ENCODE results near the gene KCNH8.

KCNH8 gene

DNA sequence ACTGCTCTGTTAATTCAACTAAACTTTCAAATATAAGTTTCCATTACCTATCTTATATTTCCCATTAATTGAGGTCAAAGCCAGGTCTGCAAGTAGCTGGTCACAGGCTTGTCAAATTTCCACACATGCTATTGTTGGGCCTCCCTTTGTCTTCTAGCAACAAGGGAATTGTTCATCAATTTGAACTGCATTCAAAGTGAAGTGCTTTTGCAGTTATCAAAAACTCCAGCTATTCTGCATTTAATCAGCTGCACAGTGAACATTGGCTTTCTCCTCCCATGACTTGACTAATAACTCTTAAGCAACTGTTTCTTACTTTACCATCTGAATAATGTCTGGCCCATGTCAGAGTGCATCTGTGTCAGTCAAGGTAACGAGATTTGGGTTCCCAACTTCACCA lies 198.4 kb downstream of the KCNH8 start:
- no peaks in the 10 kb centered on the region for H3K36me3 Mint-ChIP-seq (ENCODE audit: low read depth)
- H3K4me1 Mint-ChIP-seq (ENCODE audit: low read depth), result peaks cover 18% of the 10 kb centered on the region
- H3K4me3 Mint-ChIP-seq, result no peak overlapping the region
- H3K9me3 Mint-ChIP-seq, result no peaks in the 10 kb centered on the region
- no peak overlapping the region for H3K27ac Mint-ChIP-seq
- no peaks in the 10 kb centered on the region for H3K27me3 Mint-ChIP-seq

DNA sequence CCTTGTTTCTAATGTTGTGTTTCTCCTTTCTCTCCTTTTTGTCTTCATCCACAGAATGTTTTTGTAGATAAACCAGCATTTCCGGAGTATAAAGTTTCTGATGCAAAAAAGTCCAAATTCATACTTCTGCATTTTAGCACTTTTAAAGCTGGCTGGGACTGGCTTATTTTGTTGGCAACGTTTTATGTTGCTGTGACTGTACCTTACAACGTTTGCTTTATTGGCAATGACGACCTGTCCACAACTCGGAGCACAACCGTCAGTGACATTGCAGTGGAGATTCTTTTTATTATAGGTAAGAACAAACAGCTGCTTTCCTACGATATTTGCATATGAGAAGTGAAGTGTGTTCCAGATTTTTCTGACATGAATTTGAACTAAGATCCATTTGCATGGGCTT lies 199.4 kb downstream of the KCNH8 start:
- H3K9me3 Mint-ChIP-seq, result no peaks in the 10 kb centered on the region
- H3K36me3 Mint-ChIP-seq (ENCODE audit: low read depth), result no peaks in the 10 kb centered on the region
- peak overlapping the region; percentile 44 for H3K4me3 Mint-ChIP-seq
- peaks cover 18% of the 10 kb centered on the region for H3K4me1 Mint-ChIP-seq (ENCODE audit: low read depth)
- no peak overlapping the region for H3K27ac Mint-ChIP-seq
- H3K27me3 Mint-ChIP-seq, result no peaks in the 10 kb centered on the region

DNA sequence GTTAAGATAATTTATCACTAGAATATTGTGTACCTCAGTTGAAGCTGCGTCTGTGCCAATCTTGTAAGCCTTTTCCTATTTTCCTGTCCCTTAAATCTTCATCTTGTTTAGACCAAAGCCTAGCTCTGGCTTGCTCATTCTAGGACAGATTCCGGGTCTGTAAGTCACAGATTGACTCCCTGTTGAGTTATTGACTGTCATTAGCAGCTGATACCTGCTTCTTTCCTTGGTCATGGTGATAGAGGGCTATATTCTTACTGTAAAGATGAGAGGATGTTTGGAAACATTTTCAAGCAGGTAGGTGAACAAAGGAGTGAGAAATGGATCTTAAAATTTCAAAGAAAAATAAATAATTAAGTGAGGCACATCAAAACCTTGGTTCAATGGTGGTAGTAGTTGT lies 200.2 kb downstream of the KCNH8 start:
- H3K36me3 Mint-ChIP-seq (ENCODE audit: low read depth), result no peaks in the 10 kb centered on the region
- no peaks in the 10 kb centered on the region for H3K27me3 Mint-ChIP-seq
- H3K9me3 Mint-ChIP-seq, result no peaks in the 10 kb centered on the region
- H3K27ac Mint-ChIP-seq, result no peak overlapping the region
- peaks cover 18% of the 10 kb centered on the region for H3K4me1 Mint-ChIP-seq (ENCODE audit: low read depth)
- H3K4me3 Mint-ChIP-seq, result no peak overlapping the region

DNA sequence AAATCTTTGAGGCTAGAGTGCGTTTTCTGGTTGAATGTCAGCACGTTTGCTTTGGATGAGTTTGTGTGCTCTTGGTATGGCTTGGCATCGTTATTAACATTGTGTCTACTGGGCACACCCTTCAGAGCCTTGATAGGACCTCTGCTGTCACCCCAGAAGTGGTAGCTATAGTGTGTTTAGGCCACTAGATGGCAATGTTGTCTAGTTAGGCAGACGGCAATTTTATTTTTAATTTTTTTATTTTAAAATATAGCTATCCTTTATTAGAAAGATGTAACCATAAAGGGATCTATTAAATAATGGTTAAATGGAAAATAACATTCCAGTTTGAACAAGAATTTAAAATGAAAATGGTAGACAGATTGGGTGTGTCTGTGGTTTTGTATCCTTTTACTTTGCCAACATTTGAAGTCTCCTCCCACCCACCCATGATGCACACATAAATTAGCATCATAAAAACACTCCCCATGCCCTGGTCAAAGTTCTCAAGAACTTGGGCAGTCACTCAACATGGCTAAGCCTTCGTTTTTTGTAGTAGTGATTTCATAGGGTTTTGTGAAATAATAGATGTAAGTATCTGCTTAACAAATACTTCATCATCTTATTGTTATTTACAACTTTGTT lies 200.7 kb downstream of the KCNH8 start:
- Mint-ChIP-seq H3K27me3 (no peaks in the 10 kb centered on the region), H3K36me3 (ENCODE audit: low read depth) (no peaks in the 10 kb centered on the region), H3K27ac (no peak overlapping the region), H3K4me1 (ENCODE audit: low read depth) (peaks cover 18% of the 10 kb centered on the region), H3K9me3 (no peaks in the 10 kb centered on the region), H3K4me3 (no peak overlapping the region)

DNA sequence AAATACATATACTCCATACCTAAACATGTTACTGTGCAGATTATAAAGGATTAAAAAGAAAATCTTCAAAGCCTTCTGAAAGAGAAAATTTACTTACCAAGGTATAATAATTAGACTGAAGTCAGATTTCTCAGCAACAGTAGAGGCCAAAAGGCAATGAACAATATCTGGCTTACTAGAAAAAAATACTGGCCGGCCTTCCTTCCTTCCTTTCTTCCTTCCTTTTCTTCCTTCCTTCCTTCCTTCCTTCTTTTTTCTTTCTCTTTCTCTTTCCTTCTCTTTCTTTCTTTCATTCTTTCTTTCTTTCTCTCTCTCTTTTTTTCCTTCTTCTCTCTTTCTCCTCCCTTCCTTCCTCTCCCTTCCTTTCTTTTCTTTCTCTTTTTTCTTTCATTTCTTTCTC lies 209.6 kb downstream of the KCNH8 start:
- Mint-ChIP-seq H3K4me3 (no peak overlapping the region), H3K4me1 (ENCODE audit: low read depth) (peaks cover 3% of the 10 kb centered on the region), H3K27me3 (no peaks in the 10 kb centered on the region), H3K27ac (no peak overlapping the region), H3K36me3 (ENCODE audit: low read depth) (no peaks in the 10 kb centered on the region), H3K9me3 (no peaks in the 10 kb centered on the region)

DNA sequence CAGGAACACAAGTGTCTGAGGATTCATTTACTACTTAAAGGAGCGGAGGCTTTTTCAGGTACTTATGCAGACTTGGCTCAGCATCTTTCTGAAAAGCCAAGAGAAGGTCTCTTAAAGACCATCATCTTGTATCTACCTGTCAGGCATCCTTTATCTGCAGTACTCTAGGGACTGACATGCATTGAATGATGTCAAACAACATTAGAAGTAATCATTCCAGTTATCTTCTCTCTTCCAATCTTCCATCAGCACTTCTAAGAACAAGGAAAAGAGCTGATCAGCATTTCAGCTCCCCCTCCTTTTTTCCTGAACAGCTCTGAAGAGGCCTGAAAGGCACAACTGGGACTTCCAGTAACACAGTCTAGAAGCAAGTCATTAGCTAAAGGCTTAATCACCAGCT lies 214.8 kb downstream of the KCNH8 start:
- Mint-ChIP-seq H3K9me3 (no peaks in the 10 kb centered on the region), H3K4me1 (ENCODE audit: low read depth) (peaks cover 3% of the 10 kb centered on the region), H3K27ac (no peak overlapping the region), H3K27me3 (no peaks in the 10 kb centered on the region), H3K36me3 (ENCODE audit: low read depth) (no peaks in the 10 kb centered on the region), H3K4me3 (no peak overlapping the region)

DNA sequence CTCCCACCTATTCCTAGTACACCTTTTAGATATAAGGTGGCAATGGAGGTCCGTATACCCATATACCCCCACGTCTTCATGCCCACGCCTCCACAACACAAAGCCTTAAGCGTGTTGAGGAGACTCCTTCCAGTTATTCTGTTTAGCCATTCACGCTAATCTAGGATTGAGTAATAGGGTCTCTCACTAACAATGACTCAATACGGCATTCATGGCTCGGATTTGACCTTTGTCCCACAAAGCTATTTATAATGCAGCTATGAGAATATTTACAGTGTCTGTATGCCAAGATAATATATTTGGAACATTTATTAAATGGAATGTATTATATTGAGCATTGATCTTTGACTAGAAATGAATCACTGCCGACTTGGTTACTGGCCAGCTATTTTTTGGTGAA lies 215.8 kb downstream of the KCNH8 start:
- H3K36me3 Mint-ChIP-seq (ENCODE audit: low read depth), result no peaks in the 10 kb centered on the region
- H3K27ac Mint-ChIP-seq, result no peak overlapping the region
- no peaks in the 10 kb centered on the region for H3K9me3 Mint-ChIP-seq
- H3K27me3 Mint-ChIP-seq, result no peaks in the 10 kb centered on the region
- H3K4me1 Mint-ChIP-seq (ENCODE audit: low read depth), result peaks cover 3% of the 10 kb centered on the region
- no peak overlapping the region for H3K4me3 Mint-ChIP-seq

DNA sequence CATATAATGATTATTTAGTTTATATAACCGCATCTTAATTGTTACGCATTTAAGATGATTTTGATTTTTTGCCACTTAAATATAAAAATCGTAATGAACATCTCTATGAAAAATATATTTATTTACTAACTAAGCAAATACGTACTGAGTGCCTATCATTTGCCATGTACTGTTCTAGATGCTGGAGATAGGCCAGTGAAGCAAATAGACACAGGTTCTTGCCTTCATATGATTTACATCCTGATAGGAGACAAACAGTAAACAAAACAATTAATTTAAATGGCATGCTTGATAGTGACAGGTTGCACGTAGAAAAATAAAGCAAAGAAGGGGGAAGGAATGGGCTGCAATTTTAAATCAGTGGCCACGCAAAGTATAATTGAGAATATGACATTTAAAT lies 217.2 kb downstream of the KCNH8 start:
- H3K4me1 Mint-ChIP-seq (ENCODE audit: low read depth), result peaks cover 3% of the 10 kb centered on the region
- no peaks in the 10 kb centered on the region for H3K9me3 Mint-ChIP-seq
- no peak overlapping the region for H3K4me3 Mint-ChIP-seq
- no peak overlapping the region for H3K27ac Mint-ChIP-seq
- no peaks in the 10 kb centered on the region for H3K36me3 Mint-ChIP-seq (ENCODE audit: low read depth)
- no peaks in the 10 kb centered on the region for H3K27me3 Mint-ChIP-seq

DNA sequence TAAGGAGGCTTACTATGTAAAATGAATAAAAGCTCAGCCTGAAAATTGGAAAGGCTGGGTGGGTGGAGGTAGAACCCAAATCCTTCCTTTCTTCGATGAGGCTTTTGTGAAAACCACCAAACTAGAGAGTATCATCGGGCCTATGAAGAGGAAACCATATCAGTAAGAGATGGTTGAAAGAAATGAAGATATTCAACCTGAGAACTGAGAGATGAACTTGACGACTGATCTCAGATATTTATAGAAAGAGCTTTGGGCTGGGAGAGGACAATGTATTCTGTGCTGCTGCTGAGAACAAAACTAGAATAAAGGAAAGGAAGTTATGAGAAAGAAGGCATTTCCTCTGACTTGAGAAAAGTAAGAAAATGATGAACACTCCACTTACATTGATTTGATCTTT lies 236.6 kb downstream of the KCNH8 start:
- Mint-ChIP-seq H3K36me3 (ENCODE audit: low read depth) (no peaks in the 10 kb centered on the region), H3K27ac (no peak overlapping the region)

DNA sequence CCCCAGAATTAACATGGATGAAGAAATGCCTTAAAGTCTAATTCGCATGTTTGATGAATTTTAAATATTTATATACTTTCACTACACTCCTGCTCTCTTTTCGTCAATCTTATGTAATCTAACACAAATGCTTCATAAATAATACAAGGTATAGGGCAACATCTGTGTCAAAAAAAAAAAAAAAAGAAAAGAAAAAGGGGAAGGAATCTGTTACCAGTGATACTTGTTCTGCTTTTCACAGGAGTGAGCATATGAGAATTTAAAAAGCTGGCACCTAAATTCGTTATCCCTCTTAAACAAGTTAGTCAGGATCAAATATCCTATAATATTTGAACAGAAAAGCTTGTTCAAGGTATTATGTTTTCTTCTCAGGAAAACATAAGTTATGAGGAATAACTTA lies 243.8 kb downstream of the KCNH8 start:
- Mint-ChIP-seq H3K9me3 (no peaks in the 10 kb centered on the region), H3K4me3 (no peak overlapping the region), H3K36me3 (ENCODE audit: low read depth) (no peaks in the 10 kb centered on the region), H3K4me1 (ENCODE audit: low read depth) (peaks cover 3% of the 10 kb centered on the region), H3K27me3 (no peaks in the 10 kb centered on the region), H3K27ac (no peak overlapping the region)

More for the DNA sequence above, 236.6 kb downstream of the KCNH8 start:
- H3K9me3 Mint-ChIP-seq, result no peaks in the 10 kb centered on the region
- H3K27me3 Mint-ChIP-seq, result no peaks in the 10 kb centered on the region
- no peaks in the 10 kb centered on the region for H3K4me1 Mint-ChIP-seq (ENCODE audit: low read depth)
- no peak overlapping the region for H3K4me3 Mint-ChIP-seq

DNA sequence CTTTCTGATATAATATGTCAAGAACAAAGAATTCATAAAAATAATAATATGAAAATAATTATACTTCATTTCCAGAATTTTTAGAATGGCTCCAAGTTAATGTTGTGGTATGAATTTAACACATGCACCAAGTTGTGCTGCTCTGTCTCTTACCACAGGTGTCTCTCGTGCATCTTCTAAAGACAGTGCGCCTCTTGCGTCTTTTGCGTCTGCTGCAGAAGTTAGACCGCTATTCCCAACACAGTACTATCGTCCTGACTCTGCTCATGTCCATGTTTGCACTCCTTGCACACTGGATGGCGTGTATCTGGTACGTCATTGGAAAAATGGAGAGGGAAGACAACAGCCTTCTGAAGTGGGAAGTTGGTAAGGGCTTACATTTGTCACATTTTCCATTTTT lies 246.6 kb downstream of the KCNH8 start:
- Mint-ChIP-seq H3K36me3 (ENCODE audit: low read depth) (no peaks in the 10 kb centered on the region), H3K4me1 (ENCODE audit: low read depth) (peaks cover 3% of the 10 kb centered on the region), H3K9me3 (no peaks in the 10 kb centered on the region)

DNA sequence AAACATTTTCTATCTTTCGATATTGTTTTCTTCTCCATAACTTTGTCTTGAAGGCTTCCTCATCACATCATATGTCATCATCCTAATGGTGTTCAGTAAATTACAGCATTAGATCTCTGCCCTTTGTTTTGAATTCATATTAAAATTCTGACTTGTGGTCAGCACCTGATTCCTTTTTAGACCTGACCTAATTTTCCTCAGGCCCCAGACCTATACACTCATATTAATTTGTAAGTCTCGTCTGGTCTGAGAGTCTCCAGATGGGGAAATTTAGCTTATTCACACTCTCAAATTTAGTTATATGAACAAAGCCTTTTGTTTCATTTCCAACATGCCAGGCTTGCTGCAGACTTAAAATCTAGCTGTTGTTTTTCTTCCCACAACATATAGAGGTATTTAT lies 248.4 kb downstream of the KCNH8 start:
- H3K4me3 Mint-ChIP-seq, result no peak overlapping the region
- H3K9me3 Mint-ChIP-seq, result no peaks in the 10 kb centered on the region
- H3K27me3 Mint-ChIP-seq, result no peaks in the 10 kb centered on the region
- H3K27ac Mint-ChIP-seq, result no peak overlapping the region
- peaks cover 3% of the 10 kb centered on the region for H3K4me1 Mint-ChIP-seq (ENCODE audit: low read depth)
- no peaks in the 10 kb centered on the region for H3K36me3 Mint-ChIP-seq (ENCODE audit: low read depth)

More for the DNA sequence above, 246.6 kb downstream of the KCNH8 start:
- no peaks in the 10 kb centered on the region for H3K27me3 Mint-ChIP-seq
- H3K27ac Mint-ChIP-seq, result no peak overlapping the region
- no peak overlapping the region for H3K4me3 Mint-ChIP-seq

DNA sequence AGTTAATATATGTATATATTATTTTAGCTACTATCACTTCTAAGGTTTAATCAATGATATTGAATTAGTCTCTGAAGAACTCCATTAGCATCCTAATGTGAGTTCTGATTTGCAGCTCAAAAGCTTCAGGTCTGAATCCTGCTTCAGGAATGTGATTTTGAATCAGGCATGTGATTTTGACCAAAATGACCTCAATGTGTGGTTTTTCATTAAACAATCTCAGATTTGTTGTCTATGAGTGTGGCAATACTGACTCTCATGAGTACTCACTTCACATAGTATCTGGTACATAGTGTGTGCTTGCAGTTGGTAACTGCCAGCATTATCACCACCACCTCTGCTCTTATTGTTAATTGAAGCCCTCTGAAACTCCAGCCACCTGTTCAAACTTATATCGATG lies 251.0 kb downstream of the KCNH8 start:
- Mint-ChIP-seq H3K27me3 (no peaks in the 10 kb centered on the region), H3K9me3 (no peaks in the 10 kb centered on the region)

DNA sequence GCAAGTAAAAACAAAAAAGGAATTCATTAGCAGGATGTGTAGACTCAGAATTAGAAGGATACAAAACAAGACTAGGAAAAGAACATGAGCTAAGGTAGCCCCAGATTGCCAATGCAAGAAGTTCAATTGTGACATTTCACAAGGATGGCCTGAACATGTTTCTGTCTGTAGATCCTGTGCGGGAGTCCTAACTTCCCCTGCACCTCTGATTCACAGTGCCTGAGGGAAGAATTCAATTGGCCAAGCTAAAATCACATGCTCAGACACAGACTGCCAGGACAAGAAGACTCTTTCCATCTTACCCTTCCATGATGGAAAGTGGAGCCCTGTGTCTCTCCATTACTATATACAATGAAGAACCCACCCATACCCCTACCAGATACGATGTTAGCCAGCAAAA lies 251.5 kb downstream of the KCNH8 start:
- H3K36me3 Mint-ChIP-seq (ENCODE audit: low read depth), result no peaks in the 10 kb centered on the region
- no peaks in the 10 kb centered on the region for H3K9me3 Mint-ChIP-seq
- no peaks in the 10 kb centered on the region for H3K27me3 Mint-ChIP-seq
- no peak overlapping the region for H3K4me3 Mint-ChIP-seq
- no peak overlapping the region for H3K27ac Mint-ChIP-seq
- H3K4me1 Mint-ChIP-seq (ENCODE audit: low read depth), result peaks cover 3% of the 10 kb centered on the region

More for the DNA sequence above, 251.0 kb downstream of the KCNH8 start:
- Mint-ChIP-seq H3K36me3 (ENCODE audit: low read depth) (no peaks in the 10 kb centered on the region), H3K4me1 (ENCODE audit: low read depth) (peaks cover 3% of the 10 kb centered on the region), H3K4me3 (no peak overlapping the region), H3K27ac (no peak overlapping the region)

DNA sequence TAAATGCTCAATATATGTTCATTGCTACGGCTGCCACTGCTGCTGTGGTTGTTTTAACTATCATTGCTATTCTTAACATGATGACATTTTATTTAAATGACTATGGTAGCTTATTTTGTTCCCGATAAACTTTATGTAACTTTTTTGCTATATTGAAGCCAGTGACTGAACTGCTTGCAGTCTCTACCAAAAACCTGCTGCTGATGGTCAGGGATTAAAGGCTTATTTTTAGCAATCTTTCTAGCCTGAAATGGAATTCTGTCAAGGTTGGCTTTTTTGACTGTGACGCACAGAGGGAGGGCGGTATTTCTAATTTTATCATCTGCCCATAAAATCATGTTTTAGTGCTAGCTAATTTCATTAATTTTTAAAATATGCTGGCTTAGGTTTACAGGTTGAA lies 271.8 kb downstream of the KCNH8 start:
- Mint-ChIP-seq H3K4me3 (no peak overlapping the region), H3K27ac (no peak overlapping the region), H3K36me3 (ENCODE audit: low read depth) (no peaks in the 10 kb centered on the region), H3K27me3 (no peaks in the 10 kb centered on the region), H3K4me1 (ENCODE audit: low read depth) (no peaks in the 10 kb centered on the region), H3K9me3 (no peaks in the 10 kb centered on the region)

DNA sequence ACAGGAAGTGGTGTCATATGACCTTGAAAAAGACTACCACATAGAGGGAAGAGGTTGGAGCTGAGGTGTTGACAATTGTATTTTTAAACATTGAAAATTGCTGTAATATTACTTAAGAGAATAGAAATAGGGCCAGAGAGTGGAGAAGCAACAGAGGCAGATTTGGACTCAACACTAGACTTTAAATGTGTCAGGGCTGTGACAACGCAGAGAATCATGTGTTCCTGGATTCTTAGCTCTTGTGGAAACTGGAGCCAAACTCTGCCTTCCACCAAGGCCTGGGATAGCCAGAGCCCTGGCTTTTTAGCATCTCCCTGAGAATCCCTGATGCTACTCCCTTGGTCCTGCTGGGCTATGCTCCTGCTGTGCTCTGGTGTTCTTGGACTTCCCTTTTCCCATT lies 277.5 kb downstream of the KCNH8 start:
- Mint-ChIP-seq H3K9me3 (no peaks in the 10 kb centered on the region), H3K4me3 (no peak overlapping the region), H3K4me1 (ENCODE audit: low read depth) (no peaks in the 10 kb centered on the region), H3K36me3 (ENCODE audit: low read depth) (no peaks in the 10 kb centered on the region), H3K27ac (no peak overlapping the region), H3K27me3 (no peaks in the 10 kb centered on the region)

Data from stimulated activated naive CD8-positive, alpha-beta T cell treated with anti-CD3 and anti-CD28 coated beads, Interleukin-15, Interleukin-2, amounts not matched to agents 100 ng/mL and 50 ng/mL, for 24 hours (primary cell).